Measurements from ENCODE around the gene MXI1. TPM values are rescaled to one million over a fixed set of nuclear protein-coding genes. Genes with fewer than 3 reads are reported as not detected.

MXI1 gene
- total and polyA plus RNA-seq, 10 donors = 6.8 to 49.4 (median 19.4) TPM

DNA sequence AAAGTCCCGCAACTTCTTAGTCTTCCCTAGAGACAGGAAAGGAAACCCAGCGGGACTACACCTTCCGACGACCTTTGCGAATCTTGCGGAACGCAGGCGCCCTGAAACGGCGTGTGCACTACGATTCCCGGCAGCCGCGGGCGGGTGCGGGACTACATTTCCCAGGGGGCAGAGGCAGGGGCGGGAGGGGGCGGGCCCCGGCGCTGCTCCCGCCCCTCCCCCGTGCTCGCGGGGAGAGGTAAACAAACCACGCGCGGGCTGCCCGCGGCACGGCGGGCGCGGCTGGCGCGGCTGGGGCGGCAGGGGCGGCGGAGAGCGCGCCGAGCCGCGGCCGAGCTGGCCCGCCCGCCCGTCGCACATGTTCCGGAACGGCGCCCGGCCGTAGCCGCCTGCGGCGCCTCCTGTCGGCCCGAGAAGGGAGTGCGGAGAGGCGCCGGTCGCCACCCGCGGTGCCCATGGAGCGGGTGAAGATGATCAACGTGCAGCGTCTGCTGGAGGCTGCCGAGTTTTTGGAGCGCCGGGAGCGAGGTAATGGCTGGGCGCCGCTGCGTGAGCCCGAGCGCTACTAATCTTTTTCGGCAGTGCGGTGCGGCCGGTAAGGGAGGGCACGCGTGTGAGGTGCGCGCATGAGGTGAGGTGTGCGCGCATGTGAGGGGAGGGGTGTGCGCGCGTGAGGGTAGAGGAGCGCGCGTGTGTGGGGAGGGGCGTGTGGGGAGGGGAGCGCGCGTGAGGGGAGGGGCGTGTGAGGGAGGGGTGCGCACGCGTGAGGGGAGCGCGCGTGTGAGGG is 18.5 kb downstream of the MXI1 start:
- Histone ChIP-seq H3K9me3 (no peaks in the 10 kb centered on the region), H3K36me3 (peaks cover 0 to 25% (median 4%) of the 10 kb centered on the region in 6 donors), H3K27me3 (replicated peaks in 1 of 7) (no peaks in the 10 kb centered on the region), H3K4me3 (peak overlapping the region; percentile 86 to 97 (median 94)), H3K4me1 (peaks cover 8 to 50% (median 32%) of the 10 kb centered on the region in 6 donors), H3K27ac (peak overlapping the region; percentile 82 to 98 (median 96))
- WGBS, 5 donors = 0 to 1% (median 0%) methylated on average over 48 to 103 of the region's 103 CpGs
- intact Hi-C loops (cut with DNase I; ENCODE audit: low total_unique reads) = no loop called here
- TF ChIP-seq, protein P1, sequence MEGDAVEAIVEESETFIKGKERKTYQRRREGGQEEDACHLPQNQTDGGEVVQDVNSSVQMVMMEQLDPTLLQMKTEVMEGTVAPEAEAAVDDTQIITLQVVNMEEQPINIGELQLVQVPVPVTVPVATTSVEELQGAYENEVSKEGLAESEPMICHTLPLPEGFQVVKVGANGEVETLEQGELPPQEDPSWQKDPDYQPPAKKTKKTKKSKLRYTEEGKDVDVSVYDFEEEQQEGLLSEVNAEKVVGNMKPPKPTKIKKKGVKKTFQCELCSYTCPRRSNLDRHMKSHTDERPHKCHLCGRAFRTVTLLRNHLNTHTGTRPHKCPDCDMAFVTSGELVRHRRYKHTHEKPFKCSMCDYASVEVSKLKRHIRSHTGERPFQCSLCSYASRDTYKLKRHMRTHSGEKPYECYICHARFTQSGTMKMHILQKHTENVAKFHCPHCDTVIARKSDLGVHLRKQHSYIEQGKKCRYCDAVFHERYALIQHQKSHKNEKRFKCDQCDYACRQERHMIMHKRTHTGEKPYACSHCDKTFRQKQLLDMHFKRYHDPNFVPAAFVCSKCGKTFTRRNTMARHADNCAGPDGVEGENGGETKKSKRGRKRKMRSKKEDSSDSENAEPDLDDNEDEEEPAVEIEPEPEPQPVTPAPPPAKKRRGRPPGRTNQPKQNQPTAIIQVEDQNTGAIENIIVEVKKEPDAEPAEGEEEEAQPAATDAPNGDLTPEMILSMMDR (IDR thresholded peaks at IDR 0.05 in 8 of 11, conservative IDR thresholded peaks at IDR 0.05 in 3 of 11) = peak; percentile 65 to 88 (median 80)
- peak in 1 of 3 donors; percentile 54 for TF ChIP-seq POLR2A (IDR thresholded peaks at IDR 0.05)
- peak; percentile 78 to 89 (median 87) for TF ChIP-seq POLR2AphosphoS5 (IDR thresholded peaks at IDR 0.05)
- DNase-seq = peak; percentile 96

DNA sequence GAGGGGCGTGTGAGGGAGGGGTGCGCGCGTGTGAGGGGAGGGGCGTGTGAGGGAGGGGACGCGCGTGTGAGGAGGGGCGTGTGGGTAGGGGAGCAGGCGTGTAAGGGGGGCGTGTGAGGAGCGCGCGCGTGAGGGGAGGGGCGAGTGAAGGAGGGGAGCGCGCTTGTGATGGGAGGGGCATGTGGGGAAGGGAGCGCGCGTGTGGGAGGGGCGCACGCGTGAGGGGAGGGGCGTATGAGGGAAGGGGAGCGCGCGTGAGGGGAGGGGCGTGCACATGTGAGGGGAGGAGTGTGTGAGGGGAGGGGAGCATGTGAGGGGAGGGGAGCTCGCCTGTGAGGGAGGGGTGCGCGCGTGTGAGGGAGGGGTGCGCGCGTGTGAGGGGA is 19.1 kb downstream of the MXI1 start:
- WGBS, 5 donors = 0 to 2% (median 1%) methylated on average over 12 to 34 of the region's 36 CpGs
- Histone ChIP-seq H3K9me3 (no peaks in the 10 kb centered on the region), H3K27me3 (replicated peaks in 1 of 7) (no peaks in the 10 kb centered on the region), H3K36me3 (peaks cover 0 to 25% (median 4%) of the 10 kb centered on the region in 6 donors), H3K27ac (peak overlapping the region; percentile 82 to 98 (median 96)), H3K4me1 (peaks cover 8 to 44% (median 27%) of the 10 kb centered on the region in 6 donors), H3K4me3 (peak overlapping the region; percentile 86 to 97 (median 94))
- DNase-seq = no peak
- TF ChIP-seq POLR2AphosphoS5 (IDR thresholded peaks at IDR 0.05) (no peak), POLR2A (IDR thresholded peaks at IDR 0.05) (no peak)
- TF ChIP-seq, protein P1 (IDR thresholded peaks at IDR 0.05 in 8 of 11, conservative IDR thresholded peaks at IDR 0.05 in 3 of 11) = no peak
- intact Hi-C loops (cut with DNase I; ENCODE audit: low total_unique reads) = no loop called here

DNA sequence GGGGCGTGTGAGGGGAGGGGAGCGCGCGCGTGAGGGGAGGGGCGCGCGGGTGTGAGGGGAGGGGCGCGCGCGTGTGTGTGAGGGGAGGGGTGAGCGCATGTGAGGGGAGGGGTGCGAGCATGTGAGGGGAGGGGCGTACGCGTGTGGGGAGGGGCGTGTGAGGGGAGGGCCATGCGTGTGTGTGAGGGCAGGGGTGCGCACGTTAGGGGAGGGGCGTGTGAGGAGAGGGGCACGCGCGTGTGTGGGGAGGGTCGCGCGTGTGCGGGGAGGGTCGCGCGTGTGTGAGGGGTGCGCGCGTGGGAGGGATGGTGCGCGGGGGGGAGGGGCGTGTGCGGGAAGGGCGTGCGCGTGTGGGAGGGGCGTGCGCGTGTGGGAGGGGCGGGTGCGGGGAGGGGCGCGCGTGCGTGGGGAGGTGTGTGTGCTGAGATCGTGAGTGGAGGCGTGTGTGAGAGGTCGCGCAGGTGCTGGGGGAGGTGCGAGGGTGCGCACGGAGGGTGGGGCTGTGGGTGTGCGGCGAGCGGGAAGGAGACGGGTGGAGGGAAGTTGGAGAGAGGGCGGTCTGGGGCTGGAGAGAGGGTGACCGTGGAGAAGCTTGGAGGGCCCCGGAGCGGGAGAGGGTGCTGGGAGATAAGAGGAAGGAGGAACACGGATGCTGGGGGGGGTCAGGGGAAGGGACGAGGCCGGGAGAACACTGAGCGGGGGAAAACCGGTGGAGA is 19.7 kb downstream of the MXI1 start:
- DNase-seq = peak; percentile 95
- peaks cover 0 to 28% (median 4%) of the 10 kb centered on the region in 6 donors for H3K36me3 ChIP-seq
- TF ChIP-seq POLR2A (IDR thresholded peaks at IDR 0.05) = no peak
- TF ChIP-seq POLR2AphosphoS5 (IDR thresholded peaks at IDR 0.05) = peak; percentile 32 to 73 (median 60)
- intact Hi-C loops (cut with DNase I; ENCODE audit: low total_unique reads) = no loop called here
- H3K4me1 ChIP-seq = peaks cover 2 to 39% (median 22%) of the 10 kb centered on the region in 6 donors
- H3K27me3 ChIP-seq (replicated peaks in 1 of 7) = no peaks in the 10 kb centered on the region
- WGBS, 5 donors = 1 to 2% (median 1%) methylated on average over 39 to 71 of the region's 71 CpGs
- peak overlapping the region; percentile 30 to 97 (median 92) for H3K4me3 ChIP-seq
- H3K9me3 ChIP-seq = no peaks in the 10 kb centered on the region
- H3K27ac ChIP-seq = peak overlapping the region in 7 of 8 donors; percentile 26 to 98 (median 96)

DNA sequence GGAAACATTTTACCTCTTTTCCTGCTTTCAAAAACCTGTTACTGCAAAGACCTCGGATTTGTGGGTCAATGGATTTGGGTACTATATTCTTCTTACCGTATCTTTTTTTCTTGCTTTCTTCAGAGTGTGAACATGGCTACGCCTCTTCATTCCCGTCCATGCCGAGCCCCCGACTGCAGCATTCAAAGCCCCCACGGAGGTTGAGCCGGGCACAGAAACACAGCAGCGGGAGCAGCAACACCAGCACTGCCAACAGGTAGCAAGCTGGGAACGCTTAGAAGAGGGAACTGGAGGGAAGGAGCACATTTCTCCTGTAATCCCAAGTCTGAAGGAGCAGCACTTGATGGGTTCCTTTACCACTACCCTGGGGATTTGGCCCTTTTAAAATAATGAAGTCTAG is 20.7 kb downstream of the MXI1 start:
- WGBS, 5 donors = 89 to 94% (median 92%) methylated on average over 10 of the region's 10 CpGs
- peak; percentile 76 for DNase-seq
- no peaks in the 10 kb centered on the region for H3K27me3 ChIP-seq (replicated peaks in 1 of 7)
- H3K36me3 ChIP-seq = peaks cover 0 to 32% (median 4%) of the 10 kb centered on the region in 6 donors
- TF ChIP-seq, protein P1 (IDR thresholded peaks at IDR 0.05 in 8 of 11, conservative IDR thresholded peaks at IDR 0.05 in 3 of 11) = no peak
- no peak for TF ChIP-seq POLR2AphosphoS5 (IDR thresholded peaks at IDR 0.05)
- TF ChIP-seq POLR2A (IDR thresholded peaks at IDR 0.05) = no peak
- peak overlapping the region in 3 of 8 donors; percentile 86 to 95 (median 94) for H3K4me3 ChIP-seq
- H3K27ac ChIP-seq = peak overlapping the region in 1 of 8 donors; percentile 96
- no peaks in the 10 kb centered on the region for H3K9me3 ChIP-seq
- H3K4me1 ChIP-seq = peaks cover 0 to 31% (median 17%) of the 10 kb centered on the region in 6 donors
- intact Hi-C loops (cut with DNase I; ENCODE audit: low total_unique reads) = no loop called here
